Measurements from ENCODE around the gene CDC42EP2.
"Not testable (repeated sequence)": the region's sequence is repeated elsewhere in the genome, so short reads cannot be mapped to it uniquely, and the experiment has no call there.

The CDC42EP2 gene

DNA sequence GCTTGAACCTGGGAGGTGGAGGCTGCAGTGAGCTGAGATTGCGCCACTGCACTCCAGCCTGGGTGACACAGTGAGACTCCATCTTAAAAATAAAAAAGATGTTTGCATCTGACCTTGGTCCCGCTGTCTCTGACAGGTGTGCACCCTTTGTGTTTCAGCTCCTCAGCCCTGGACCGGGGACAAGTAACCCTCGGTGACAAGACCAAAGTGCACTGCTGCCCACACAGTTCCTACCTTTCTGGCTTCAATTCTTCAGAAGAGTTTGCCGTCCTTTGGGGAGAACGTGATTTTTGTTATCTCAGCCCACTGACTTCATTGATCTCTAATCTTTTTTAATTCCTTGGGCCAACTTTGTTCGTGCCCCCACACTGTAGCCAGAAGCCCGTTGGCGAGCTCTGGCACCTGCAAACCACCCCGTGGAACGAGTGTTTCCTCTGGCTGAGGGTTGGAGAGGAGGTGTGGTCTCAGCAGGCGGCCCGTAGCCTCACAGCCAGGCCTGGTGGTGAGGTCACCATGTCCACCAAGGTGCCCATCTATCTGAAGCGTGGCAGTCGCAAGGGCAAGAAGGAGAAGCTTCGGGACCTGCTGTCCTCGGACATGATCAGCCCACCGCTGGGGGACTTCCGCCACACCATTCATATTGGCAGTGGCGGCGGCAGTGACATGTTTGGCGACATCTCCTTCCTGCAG is 5.9 kb downstream of the CDC42EP2 start:
- no peak for DNase-seq (ENCODE audit: low spot score)

DNA sequence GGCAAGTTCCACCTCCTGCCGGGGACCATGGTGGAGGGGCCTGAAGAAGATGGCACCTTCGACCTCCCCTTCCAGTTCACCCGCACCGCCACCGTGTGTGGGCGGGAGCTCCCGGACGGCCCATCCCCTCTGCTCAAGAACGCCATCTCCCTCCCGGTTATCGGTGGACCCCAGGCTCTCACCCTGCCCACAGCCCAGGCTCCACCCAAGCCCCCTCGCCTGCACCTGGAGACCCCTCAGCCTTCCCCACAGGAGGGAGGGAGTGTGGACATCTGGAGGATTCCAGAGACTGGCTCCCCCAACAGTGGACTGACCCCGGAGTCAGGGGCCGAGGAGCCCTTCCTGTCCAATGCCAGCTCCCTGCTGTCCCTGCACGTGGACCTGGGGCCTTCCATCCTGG is 6.4 kb downstream of the CDC42EP2 start:
- no peak for DNase-seq (ENCODE audit: low spot score)

DNA sequence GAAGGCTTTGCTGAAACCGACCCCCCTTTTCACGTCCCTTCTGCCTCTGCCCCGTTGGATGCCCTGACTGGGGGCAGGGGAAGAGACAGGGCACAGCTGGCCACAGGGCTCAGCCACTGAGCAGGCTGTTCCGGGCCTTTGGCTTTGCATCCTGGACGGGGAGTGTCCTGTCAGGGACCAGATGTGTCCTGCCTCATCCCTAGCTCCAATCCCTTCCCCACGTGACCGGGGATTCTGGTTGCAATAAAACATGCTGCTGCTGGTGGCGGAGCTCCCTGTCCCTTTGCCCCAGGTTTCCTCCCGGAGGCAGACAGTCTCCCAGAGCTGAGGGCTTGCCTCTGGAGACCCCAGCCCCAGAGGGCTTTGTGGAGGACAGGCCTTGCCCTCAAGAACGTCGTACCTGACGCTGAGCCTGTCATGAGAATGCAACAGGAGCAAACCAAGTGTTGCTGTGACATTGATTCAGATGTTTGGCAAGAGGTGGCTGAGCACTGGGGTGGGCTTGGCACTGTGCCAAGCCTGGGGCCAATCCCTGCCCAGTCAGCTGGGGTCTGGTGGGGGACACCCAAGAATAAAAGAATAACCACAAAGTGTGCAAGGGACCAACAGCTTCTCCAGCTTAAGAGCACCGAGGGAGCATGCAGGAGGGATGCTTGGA is 7.3 kb downstream of the CDC42EP2 start:
- DNase-seq (ENCODE audit: low spot score), result no peak

DNA sequence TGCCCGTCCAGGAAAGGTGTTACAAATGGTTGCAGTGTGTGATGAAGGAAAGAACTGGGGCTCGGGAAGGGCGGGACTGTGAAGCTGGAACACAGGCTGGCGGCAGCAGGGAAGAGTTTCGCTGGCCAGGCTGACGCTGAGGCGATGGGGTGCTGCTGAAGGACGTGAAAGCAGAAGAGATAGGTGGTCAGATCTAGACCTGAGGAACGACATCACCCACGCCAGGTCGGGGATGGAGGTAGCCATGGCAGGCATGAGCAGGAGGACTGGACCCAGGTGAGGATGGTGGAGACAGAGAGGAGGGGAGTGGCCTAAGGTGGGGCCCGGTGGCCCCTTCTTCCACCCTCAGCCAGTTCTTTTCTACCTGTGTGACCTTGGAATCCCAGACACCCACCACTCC is 9.1 kb downstream of the CDC42EP2 start:
- no peak for DNase-seq (ENCODE audit: low spot score)

DNA sequence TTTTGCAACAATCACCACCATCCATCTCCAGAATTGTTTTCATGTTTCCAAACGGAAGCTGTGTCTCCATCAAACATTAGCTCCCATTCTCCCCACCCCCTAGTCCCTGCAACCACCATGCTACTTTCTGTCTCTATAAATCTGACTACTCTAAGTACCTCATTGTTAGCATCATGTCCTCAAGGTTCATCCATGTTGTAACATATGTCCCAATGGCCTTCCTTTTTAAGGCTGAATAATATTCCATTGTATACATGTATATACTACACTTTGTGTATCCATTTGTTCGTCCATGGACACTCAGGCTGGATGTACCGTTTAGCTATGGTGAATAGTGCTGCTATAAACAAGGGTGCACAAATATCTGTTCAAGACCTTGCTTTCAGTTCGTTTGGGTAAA is 10.8 kb downstream of the CDC42EP2 start:
- DNase-seq (ENCODE audit: low spot score), result no peak

DNA sequence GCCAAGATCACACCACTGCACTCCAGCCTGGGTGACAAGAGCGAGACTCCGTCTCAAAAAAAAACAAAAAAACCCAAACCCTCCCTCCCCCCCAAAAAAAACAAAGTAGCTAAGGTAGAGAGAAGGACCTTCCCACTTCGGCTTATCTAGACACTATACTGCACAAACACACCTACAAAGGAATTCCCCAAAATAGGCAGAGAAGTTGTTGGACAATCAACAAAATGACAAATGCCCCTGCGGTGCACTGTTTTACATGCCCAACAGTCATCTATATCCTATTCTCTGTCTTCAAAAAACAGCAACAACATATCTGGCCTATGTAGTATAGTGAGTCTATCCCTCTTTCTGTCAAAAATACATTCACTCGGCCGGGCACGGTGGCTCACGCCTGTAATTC is 12.4 kb downstream of the CDC42EP2 start:
- DNase-seq (ENCODE audit: low spot score), result no peak

DNA sequence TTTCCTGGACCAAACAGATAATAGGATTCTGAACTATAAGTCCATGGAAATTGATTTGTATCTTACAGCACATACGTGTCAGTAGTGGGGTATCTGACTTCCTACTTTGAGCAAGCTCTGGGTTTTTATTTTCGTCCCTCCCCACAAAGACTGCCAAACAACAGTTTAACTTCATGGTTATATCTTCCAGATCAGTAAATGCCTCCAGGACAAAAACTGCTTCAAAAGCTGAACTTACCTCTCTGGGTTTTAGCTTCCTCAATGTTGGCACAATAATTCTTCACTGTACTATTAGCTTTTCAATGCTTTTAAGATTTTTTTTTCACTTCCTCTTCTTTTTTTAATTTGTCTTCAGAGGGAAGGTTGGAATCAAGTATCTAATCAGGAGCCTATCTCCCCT is 14.8 kb downstream of the CDC42EP2 start:
- no peak for DNase-seq (ENCODE audit: low spot score)

DNA sequence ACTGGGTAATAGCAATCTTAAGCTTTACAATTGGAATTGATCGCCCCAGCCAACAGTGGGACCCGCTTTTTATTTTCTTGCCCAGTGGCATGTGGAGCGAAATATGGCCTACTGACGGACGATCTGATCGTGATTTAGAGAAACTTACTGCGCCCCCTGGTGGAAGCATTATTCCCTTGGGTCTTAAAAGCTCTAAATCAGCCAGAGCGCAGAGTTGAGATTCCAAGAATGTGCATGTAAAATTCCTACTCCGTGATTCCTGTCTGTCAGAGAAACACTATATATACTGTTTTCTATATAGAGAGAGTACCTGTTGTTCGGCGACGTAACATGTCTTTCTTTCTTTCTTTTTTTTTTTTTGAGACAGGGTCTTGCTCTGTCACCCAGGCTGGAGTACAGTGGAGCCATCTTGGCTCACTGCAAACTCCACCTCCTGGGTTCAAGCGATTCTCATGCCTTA is 15.3 kb downstream of the CDC42EP2 start:
- peak; percentile 88 for DNase-seq (ENCODE audit: low spot score)

DNA sequence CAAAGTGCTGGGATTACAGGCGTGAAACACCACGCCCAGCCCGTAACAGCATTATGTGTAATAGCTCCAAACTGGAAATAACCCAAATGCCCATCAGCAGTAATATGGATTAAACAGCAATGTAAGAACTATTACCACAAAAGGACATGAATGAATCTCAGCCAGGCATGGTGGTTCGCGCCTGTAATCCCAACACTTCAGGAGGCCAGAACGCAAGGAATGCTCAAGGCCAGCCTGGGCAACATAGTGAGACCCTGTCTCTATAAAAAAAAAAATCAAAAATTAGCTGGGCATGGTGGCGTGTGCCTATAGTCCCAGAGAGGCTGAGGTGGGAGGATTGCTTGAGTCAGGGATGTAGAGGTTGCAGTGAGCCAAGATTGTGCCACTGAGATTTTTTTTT is 15.9 kb downstream of the CDC42EP2 start:
- DNase-seq (ENCODE audit: low spot score), result no peak

DNA sequence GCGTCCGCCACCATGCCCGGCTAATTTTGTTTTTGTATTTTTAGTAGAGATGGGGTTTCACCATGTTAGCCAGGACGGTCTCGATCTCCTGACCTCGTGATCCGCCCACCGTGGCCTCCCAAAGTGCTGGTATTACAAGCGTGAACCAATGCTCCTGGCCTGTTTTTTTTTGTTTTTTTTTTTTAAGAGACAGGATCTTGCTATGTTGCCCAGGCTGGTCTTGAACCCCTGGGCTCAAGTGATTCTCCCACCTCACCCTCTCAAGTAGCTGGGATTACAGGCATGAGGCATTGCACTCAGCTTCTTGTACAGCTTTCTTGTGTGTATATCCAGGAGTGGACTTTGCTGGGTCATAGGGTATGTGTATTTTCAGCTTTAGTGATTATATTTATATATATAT is 17.9 kb downstream of the CDC42EP2 start:
- not testable (repeated sequence) for DNase-seq (ENCODE audit: low spot score)

DNA sequence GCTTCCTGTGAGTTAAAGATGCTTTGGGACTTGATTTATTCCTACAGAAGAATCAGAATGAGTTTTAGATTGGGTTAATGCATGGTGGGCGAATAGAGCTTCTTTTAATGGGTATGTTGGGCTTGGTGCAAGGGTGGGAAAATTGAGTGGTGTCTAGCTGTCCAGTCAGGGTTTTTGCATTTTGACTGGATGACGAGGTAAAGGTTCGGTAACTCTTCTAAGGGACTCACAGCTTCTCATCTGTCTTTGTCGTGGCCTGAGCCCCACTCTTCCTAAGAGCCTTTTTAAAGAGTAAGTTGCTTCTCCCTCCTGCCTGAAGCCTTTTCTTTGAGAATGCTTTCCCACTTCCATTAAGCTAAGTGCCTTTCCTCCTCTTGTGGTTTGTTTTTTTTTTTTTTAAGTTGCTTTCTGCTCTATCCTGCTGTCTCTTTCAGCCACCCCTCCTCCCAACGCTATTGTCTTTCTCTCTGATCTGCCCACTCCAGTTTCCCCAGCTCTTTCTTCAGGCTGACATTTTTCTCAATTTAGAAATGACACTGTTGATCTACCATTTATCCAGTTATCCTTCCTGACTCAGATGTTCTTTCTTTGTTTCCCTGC is 20.1 kb downstream of the CDC42EP2 start:
- DNase-seq (ENCODE audit: low spot score), result no peak

DNA sequence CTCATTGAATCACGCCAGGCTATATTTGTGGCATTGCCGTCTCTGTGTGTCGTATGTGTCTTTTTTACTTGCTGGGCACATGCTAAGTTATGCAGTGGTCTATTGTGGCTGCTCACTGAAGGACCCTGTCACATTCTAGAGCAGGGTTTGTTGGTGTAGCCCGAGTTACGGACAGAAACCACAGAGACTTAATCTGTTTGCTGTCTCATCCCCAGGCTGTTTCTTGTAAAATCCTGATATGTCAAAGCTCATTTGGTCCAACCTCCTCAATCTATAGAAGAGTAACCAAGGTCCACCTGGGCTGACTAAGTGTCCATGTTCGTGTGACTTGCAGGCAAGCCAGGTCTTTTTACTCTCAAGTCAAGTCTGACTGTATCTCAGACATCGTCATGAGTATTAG is 24.0 kb downstream of the CDC42EP2 start:
- DNase-seq (ENCODE audit: low spot score), result no peak

DNA sequence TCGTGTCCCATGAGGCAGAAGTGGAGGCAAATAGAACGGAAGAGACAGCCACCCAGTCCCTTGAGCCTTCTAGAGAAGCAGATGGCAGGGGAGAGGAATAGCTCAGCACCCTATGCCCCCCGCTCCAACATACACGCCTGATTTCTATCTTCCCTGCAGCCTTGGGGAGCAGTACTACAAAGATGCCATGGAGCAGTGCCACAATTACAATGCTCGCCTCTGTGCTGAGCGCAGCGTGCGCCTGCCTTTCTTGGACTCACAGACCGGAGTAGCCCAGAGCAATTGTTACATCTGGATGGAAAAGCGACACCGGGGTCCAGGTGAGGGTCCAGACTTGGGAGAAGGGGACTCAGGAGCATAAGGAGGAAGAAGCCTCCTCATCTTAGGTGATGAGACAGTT is 25.6 kb downstream of the CDC42EP2 start:
- DNase-seq (ENCODE audit: low spot score), result no peak

DNA sequence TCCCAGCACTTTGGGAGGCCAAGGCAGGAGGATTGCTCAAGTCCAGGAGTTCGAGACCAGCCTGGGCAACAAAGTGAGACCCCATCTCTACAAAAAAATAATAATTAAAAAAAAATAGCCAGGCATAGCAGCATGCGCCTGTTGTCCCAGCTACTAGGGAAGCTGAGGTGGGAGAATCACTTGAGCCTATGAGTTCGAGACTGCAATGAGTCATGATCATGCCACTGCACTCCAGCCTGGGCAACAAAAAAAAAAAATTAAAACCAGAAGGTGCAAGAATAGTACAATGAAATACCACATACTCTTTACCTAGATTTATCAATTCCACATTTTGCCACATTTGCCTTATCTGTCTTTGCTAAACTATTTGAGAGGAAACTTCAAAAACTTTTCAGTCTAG is 27.2 kb downstream of the CDC42EP2 start:
- no peak for DNase-seq (ENCODE audit: low spot score)

DNA sequence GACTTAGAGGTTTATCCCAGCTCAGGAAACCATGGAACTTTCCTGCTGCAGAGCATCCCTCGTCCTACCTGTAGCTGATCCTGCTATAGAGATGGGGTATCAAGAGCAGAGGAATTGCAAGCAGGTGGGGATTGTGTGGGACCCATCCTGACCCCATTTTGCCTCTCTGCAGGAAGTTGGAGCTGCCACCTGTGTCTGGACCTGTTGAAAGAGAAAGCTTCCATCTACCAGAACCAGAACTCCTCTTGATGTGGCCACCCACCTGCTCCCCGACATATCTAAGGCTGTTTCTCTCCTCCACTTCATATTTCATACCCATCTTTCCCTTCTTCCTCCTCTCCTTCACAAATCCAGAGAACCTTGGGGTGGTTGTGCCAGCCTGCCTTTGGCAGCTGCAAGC is 36.8 kb downstream of the CDC42EP2 start:
- no peak for DNase-seq (ENCODE audit: low spot score)

DNA sequence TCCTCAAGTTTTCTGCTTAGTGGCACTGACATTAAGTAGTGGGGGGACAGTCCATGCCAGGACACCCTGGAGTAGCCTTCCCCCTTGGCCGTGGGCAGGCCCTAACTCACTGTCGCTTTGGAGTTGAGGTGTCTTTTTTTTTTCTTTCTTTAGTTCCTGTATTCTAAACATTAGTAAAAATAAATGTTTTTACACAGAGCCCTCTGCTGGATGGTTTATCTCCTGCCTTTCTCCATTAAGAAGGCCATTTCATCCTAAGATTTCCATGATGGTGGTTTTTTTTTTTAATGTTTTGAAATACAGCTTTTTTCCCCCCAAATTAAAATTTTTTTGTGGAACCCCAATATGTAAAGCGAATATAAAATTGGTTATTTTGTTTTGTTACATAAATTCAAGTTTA is 38.1 kb downstream of the CDC42EP2 start:
- DNase-seq (ENCODE audit: low spot score), result no peak

DNA sequence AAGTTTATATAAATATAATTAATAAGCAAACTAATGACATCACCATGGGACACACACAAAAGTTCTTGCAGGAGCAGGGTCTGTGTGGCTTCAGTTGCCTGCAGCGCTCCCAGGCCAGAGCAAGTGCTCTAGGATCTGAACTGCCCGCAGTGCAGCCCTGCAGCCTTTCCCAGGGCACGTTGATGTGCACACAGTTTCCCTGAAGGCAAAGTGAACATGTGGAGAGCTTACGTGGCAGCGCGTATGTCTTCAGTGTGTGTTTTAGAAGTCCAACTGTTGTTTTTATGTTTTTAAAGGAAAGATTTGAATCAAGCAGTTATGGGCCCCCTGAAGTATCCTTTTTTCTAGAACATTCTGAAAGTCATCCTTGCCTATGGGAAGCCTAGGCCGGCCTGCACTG is 38.7 kb downstream of the CDC42EP2 start:
- no peak for DNase-seq (ENCODE audit: low spot score)

DNA sequence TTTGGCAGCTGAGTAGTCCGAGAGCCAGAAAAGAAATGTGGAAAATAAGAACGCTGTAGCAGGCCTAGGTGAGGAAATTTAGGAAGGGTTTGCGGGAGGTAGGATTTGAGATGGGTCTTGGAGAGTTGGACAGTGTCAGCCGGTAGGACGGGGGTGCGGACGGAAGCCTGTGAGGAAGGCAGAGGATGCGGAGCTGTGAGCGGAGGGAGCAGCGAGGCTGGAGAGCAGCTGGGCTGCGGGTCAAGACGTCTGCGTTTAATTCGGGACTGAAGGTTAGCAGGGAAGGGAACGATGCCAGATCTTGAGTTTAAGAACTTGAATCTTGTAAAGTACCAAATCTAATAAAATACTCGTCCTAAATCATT is 39.2 kb downstream of the CDC42EP2 start:
- DNase-seq (ENCODE audit: low spot score), result no peak

DNA sequence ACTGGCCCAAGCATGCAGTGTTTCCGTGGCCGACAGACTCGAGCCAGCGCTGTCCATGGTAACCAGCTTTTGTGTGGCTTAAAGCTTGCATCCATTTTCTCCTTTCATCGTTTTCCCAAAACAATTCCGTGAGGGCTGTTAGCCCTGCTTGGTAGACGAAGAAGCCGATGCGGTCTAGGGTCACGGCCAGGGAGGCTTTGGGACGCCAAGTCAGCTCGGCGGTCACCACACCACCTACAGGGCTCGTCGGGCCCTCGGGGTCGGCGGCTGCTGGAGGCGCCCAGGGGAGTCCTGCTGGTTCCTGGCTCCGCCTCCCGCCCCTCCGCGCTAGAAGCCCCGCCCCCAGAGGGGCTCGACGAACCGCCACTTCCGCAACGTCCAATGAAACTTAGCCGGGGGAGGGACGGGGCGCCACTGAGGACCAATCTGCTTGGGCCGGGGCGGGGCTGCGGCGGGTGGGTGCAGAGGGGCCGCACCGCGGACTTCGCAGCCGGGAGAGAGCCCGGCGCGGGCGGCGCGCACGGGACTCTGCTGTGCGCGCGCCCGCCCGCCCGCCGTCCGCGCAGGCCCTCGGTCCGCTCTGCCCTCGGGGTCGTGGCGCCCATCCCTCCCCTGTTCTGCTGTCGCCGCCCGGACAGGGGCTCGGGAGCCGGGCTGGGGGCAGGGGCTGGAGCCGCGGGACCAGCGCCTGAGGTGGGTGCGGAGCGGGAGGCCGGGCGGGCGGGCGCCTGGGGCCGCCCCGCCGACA is 39.8 kb downstream of the CDC42EP2 start, which contains the start of gene TIGD3:
TSS of gene TIGD3 (plus strand) at position 487 of the 748 bp plus-strand sequence. CDS start 1,058 bp downstream, outside the sequence.
- DNase-seq (ENCODE audit: low spot score), result peak; percentile 96

DNA sequence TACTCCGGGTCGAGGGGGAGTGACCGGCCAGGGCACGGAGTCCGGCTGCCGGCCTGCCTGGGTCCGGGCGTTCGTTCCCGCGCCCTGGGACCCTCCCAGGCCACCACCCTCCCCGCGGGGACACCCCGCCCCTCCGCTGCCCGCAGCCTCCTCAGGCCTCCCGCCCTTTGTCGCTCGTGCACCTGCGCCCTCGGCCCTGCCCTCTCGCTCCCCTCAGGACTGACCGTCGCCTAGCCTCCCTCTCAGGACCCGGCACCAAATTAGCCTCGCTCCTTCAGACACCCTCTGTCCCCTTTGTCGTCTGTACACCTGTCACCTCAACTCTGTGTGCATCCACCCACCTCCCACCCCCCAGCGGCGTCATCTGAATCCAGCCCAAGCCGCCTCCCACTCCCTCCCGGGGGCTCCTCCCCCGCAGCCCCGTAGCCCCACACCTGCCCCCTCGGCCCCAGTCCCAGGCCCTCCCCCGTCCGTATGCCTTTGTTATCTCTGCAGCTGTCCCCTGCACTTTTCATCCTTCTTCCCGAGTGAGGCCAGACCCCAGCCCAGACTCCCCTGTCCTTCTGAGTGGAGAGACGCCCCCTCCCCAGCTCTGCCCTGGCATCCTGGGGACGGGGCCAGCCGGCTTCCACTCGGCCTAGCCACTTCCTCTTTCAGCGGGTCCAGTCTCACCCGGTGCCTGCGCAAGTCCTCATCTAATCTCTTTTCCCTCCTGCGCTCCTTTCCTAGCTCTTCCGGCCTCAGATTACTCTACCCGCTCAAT is 40.5 kb downstream of the CDC42EP2 start:
- no peak for DNase-seq (ENCODE audit: low spot score)

DNA sequence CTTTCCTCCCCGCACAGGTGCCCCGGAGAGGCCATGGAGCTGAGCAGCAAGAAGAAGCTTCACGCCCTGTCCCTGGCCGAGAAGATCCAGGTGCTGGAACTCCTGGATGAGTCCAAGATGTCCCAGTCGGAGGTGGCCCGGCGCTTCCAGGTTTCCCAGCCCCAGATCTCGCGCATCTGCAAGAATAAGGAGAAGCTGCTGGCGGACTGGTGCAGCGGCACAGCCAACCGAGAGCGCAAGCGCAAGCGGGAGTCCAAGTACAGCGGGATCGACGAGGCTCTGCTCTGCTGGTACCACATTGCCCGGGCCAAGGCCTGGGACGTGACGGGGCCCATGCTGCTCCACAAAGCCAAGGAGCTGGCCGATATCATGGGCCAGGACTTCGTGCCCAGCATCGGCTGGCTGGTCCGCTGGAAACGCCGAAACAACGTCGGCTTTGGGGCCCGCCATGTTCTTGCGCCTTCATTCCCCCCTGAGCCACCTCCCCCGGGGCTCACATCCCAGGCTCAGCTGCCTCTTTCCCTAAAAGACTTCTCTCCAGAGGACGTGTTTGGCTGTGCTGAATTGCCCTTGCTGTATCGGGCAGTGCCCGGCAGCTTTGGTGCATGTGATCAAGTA is 41.2 kb downstream of the CDC42EP2 start:
- no peak for DNase-seq (ENCODE audit: low spot score)

All from putamen (tissue), 1 donor.